GM10266 (cell line): ENCODE measurements around the gene UNC5A.

Experiments used
- DNase-seq: peaks from one replicate; pipeline ENCODE4 v3.0.0; 2012; ENCODE audit errors: extremely low spot score
- CTCF ChIP-seq: IDR thresholded peaks from 2 replicates; pipeline ENCODE4 v1.5.1; 2012; ENCODE audit warnings: mild to moderate bottlenecking, low read depth; ENCODE audit not compliant: control insufficient read depth, insufficient read depth; ENCODE audit errors: missing control alignments

Gene UNC5A

GRCh38 chr5:176803068-176803942 lies 7.1 kb upstream of the UNC5A start:
- no peak for TF ChIP-seq CTCF
- no peak for DNase-seq

- DNase-seq: no peak
- TF ChIP-seq CTCF: no peak
These were observed 6.3 kb upstream of the UNC5A start for GRCh38 chr5:176803943-176804498.

GRCh38 chr5:176806137-176806536 lies 4.2 kb upstream of the UNC5A start:
- DNase-seq: no peak
- no peak for TF ChIP-seq CTCF

- no peak for DNase-seq
- no peak for TF ChIP-seq CTCF
These were observed 747 bp upstream of the UNC5A start for GRCh38 chr5:176809544-176810080.

- no peak for DNase-seq
- TF ChIP-seq CTCF: no peak
These were observed 535 bp downstream of the UNC5A start for GRCh38 chr5:176810687-176811501.

- peak; percentile 68 for TF ChIP-seq CTCF
- DNase-seq: peak; percentile 75
These were observed 2.2 kb downstream of the UNC5A start for GRCh38 chr5:176812269-176813259.
